Measurements from ENCODE around the gene USP17L19.
"Not testable (repeated sequence)": the region's sequence is repeated elsewhere in the genome, so short reads cannot be mapped to it uniquely, and the experiment has no call there.

The USP17L19 gene, protein sequence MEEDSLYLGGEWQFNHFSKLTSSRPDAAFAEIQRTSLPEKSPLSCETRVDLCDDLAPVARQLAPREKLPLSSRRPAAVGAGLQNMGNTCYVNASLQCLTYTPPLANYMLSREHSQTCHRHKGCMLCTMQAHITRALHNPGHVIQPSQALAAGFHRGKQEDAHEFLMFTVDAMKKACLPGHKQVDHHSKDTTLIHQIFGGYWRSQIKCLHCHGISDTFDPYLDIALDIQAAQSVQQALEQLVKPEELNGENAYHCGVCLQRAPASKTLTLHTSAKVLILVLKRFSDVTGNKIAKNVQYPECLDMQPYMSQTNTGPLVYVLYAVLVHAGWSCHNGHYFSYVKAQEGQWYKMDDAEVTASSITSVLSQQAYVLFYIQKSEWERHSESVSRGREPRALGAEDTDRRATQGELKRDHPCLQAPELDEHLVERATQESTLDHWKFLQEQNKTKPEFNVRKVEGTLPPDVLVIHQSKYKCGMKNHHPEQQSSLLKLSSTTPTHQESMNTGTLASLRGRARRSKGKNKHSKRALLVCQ

DNA sequence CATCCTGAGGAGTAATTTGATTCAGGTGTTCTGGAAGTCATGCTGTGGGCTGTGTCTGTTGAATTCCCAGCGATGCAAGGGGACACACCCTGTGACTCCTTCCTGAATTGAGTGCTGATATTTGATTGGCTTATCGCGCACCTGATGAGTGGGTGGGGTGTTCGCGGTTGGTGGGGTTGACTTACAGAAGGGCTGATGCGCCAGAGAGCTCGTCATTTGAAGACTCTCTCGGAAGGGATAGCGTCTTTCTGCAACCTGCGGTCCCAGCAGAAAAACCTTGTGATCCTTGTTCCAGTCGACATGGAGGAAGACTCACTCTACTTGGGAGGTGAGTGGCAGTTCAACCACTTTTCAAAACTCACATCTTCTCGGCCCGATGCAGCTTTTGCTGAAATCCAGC is at the start of gene USP17L19:
USP17L19 (plus strand) TSS at position 301 of the 400 bp plus-strand sequence; CDS start at position 301, 0 bp downstream.
- not testable (repeated sequence) for DNase-seq (ENCODE audit: low spot score)

DNA sequence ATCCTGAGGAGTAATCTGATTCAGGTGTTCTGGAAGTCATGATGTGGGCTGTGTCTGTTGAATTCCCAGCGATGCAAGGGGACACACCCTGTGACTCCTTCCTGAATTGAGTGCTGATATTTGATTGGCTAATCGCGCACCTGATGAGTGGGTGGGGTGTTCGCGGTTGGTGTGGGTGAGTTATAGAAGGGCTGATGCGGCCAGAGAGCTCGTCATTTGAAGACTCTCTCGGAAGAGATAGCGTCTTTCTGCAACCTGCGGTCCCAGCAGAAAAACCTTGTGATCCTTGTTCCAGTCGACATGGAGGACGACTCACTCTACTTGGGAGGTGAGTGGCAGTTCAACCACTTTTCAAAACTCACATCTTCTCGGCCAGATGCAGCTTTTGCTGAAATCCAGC is 42.8 kb upstream of the USP17L19 start, which contains the start of gene USP17L10:
USP17L10 (plus strand) TSS at position 301 of the 400 bp plus-strand sequence; CDS start at position 301, 0 bp downstream.
- not testable (repeated sequence) for DNase-seq (ENCODE audit: low spot score)

DNA sequence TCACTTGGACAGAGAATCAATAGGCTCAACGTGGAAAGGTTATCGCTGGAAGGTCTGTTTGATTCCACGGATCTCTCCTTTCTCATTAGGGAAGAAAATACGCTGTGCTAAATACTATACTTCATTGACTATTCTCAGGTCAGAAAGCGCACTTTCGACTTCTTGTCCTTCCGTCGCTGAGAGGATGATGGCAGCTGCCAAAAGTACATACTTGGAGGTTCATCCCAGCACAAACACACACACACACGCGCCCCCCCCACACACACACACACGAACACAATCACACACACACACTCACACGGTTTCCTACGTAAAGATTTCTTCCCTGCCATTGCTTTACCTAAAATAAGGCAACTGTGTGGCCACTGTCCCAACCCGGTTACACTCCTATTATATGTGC is 38.5 kb upstream of the USP17L19 start:
- not testable (repeated sequence) for DNase-seq (ENCODE audit: low spot score)

DNA sequence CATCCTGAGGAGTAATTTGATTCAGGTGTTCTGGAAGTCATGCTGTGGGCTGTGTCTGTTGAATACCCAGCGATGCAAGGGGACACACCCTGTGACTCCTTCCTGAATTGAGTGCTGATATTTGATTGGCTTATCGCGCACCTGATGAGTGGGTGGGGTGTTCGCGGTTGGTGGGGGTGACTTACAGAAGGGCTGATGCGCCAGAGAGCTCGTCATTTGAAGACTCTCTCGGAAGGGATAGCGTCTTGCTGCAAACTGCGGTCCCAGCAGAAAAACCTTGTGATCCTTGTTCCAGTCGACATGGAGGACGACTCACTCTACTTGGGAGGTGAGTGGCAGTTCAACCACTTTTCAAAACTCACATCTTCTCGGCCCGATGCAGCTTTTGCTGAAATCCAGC is 38.1 kb upstream of the USP17L19 start, which contains the start of gene USP17L11:
USP17L11 (plus strand) TSS at position 301 of the 400 bp plus-strand sequence; CDS start at position 301, 0 bp downstream.
- DNase-seq (ENCODE audit: low spot score): not testable (repeated sequence)

DNA sequence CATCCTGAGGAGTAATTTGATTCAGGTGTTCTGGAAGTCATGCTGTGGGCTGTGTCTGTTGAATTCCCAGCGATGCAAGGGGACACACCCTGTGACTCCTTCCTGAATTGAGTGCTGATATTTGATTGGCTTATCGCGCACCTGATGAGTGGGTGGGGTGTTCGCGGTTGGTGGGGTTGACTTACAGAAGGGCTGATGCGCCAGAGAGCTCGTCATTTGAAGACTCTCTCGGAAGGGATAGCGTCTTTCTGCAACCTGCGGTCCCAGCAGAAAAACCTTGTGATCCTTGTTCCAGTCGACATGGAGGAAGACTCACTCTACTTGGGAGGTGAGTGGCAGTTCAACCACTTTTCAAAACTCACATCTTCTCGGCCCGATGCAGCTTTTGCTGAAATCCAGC is 33.3 kb upstream of the USP17L19 start, which contains the start of gene USP17L12:
USP17L12 (plus strand) TSS at position 301 of the 400 bp plus-strand sequence; CDS start at position 301, 0 bp downstream.
- DNase-seq (ENCODE audit: low spot score): not testable (repeated sequence)

DNA sequence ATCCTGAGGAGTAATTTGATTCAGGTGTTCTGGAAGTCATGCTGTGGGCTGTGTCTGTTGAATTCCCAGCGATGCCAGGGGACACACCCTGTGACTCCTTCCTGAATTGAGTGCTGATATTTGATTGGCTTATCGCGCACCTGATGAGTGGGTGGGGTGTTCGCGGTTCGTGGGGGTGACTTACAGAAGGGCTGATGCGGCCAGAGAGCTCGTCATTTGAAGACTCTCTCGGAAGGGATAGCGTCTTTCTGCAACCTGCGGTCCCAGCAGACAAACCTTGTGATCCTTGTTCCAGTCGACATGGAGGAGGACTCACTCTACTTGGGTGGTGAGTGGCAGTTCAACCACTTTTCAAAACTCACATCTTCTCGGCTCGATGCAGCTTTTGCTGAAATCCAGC is 28.6 kb upstream of the USP17L19 start, which contains the start of gene USP17L13:
USP17L13 (plus strand) TSS at position 301 of the 400 bp plus-strand sequence; CDS start at position 301, 0 bp downstream.
- DNase-seq (ENCODE audit: low spot score): not testable (repeated sequence)

DNA sequence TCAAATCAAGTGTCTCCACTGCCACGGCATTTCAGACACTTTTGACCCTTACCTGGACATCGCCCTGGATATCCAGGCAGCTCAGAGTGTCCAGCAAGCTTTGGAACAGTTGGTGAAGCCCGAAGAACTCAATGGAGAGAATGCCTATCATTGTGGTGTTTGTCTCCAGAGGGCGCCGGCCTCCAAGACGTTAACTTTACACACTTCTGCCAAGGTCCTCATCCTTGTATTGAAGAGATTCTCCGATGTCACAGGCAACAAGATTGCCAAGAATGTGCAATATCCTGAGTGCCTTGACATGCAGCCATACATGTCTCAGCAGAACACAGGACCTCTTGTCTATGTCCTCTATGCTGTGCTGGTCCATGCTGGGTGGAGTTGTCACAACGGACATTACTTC is 22.9 kb upstream of the USP17L19 start:
- DNase-seq (ENCODE audit: low spot score): not testable (repeated sequence)

DNA sequence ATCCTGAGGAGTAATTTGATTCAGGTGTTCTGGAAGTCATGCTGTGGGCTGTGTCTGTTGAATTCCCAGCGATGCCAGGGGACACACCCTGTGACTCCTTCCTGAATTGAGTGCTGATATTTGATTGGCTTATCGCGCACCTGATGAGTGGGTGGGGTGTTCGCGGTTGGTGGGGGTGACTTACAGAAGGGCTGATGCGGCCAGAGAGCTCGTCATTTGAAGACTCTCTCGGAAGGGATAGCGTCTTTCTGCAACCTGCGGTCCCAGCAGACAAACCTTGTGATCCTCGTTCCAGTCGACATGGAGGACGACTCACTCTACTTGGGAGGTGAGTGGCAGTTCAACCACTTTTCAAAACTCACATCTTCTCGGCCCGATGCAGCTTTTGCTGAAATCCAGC is 19.1 kb upstream of the USP17L19 start, which contains the start of gene USP17L15:
USP17L15 (plus strand) TSS at position 301 of the 400 bp plus-strand sequence; CDS start at position 301, 0 bp downstream.
- DNase-seq (ENCODE audit: low spot score): not testable (repeated sequence)

DNA sequence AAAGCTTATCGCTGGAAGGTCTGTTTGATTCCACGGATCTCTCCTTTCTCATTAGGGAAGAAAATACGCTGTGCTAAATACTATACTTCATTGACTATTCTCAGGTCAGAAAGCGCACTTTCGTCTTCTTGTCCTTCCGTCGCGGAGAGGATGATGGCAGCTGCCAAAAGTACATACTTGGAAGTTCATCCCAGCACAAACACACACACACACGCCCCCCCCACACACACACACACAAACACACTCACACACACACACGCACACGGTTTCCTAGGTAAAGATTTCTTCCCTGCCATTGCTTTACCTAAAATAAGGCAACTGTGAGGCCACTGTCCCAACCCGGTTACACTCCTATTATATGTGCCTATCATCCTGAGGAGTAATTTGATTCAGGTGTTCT is 14.7 kb upstream of the USP17L19 start:
- DNase-seq (ENCODE audit: low spot score): not testable (repeated sequence)

DNA sequence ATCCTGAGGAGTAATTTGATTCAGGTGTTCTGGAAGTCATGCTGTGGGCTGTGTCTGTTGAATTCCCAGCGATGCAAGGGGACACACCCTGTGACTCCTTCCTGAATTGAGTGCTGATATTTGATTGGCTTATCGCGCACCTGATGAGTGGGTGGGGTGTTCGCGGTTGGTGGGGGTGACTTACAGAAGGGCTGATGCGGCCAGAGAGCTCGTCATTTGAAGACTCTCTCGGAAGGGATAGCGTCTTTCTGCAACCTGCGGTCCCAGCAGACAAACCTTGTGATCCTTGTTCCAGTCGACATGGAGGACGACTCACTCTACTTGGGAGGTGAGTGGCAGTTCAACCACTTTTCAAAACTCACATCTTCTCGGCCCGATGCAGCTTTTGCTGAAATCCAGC is 9.6 kb upstream of the USP17L19 start, which contains the start of gene USP17L17:
USP17L17 (plus strand) TSS at position 301 of the 400 bp plus-strand sequence; CDS start at position 301, 0 bp downstream.
- DNase-seq (ENCODE audit: low spot score): not testable (repeated sequence)

DNA sequence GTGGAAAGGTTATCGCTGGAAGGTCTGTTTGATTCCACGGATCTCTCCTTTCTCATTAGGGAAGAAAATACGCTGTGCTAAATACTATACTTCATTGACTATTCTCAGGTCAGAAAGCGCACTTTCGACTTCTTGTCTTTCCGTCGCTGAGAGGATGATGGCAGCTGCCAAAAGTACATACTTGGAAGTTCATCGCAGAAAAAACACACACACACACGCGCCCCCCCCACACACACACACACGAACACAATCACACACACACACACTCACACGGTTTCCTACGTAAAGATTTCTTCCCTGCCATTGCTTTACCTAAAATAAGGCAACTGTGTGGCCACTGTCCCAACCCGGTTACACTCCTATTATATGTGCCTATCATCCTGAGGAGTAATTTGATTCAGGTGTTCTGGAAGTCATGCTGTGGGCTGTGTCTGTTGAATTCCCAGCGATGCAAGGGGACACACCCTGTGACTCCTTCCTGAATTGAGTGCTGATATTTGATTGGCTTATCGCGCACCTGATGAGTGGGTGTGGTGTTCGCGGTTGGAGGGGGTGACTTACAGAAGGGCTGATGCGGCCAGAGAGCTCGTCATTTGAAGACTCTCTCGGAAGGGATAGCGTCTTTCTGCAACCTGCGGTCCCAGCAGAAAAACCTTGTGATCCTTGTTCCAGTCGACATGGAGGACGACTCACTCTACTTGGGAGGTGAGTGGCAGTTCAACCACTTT is 5.1 kb upstream of the USP17L19 start, which contains the start of gene USP17L18:
USP17L18 (plus strand) TSS at position 678 of the 728 bp plus-strand sequence; CDS start at position 678, 0 bp downstream.
- DNase-seq (ENCODE audit: low spot score): not testable (repeated sequence)

DNA sequence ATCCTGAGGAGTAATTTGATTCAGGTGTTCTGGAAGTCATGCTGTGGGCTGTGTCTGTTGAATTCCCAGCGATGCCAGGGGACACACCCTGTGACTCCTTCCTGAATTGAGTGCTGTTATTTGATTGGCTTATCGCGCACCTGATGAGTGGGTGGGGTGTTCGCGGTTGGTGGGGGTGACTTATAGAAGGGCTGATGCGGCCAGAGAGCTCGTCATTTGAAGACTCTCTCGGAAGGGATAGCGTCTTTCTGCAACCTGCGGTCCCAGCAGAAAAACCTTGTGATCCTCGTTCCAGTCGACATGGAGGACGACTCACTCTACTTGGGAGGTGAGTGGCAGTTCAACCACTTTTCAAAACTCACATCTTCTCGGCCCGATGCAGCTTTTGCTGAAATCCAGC is 4.6 kb downstream of the USP17L19 start, which contains the start of gene USP17L20:
USP17L20 (plus strand) TSS at position 301 of the 400 bp plus-strand sequence; CDS start at position 301, 0 bp downstream.
- not testable (repeated sequence) for DNase-seq (ENCODE audit: low spot score)

DNA sequence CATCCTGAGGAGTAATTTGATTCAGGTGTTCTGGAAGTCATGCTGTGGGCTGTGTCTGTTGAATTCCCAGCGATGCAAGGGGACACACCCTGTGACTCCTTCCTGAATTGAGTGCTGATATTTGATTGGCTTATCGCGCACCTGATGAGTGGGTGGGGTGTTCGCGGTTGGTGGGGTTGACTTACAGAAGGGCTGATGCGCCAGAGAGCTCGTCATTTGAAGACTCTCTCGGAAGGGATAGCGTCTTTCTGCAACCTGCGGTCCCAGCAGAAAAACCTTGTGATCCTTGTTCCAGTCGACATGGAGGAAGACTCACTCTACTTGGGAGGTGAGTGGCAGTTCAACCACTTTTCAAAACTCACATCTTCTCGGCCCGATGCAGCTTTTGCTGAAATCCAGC is 9.4 kb downstream of the USP17L19 start, which contains the start of gene USP17L21:
USP17L21 (plus strand) TSS at position 301 of the 400 bp plus-strand sequence; CDS start at position 301, 0 bp downstream.
- DNase-seq (ENCODE audit: low spot score): not testable (repeated sequence)

DNA sequence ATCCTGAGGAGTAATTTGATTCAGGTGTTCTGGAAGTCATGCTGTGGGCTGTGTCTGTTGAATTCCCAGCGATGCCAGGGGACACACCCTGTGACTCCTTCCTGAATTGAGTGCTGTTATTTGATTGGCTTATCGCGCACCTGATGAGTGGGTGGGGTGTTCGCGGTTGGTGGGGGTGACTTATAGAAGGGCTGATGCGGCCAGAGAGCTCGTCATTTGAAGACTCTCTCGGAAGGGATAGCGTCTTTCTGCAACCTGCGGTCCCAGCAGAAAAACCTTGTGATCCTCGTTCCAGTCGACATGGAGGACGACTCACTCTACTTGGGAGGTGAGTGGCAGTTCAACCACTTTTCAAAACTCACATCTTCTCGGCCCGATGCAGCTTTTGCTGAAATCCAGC is 14.1 kb downstream of the USP17L19 start, which contains the start of gene USP17L22:
USP17L22 (plus strand) TSS at position 301 of the 400 bp plus-strand sequence; CDS start at position 301, 0 bp downstream.
- DNase-seq (ENCODE audit: low spot score): not testable (repeated sequence)

DNA sequence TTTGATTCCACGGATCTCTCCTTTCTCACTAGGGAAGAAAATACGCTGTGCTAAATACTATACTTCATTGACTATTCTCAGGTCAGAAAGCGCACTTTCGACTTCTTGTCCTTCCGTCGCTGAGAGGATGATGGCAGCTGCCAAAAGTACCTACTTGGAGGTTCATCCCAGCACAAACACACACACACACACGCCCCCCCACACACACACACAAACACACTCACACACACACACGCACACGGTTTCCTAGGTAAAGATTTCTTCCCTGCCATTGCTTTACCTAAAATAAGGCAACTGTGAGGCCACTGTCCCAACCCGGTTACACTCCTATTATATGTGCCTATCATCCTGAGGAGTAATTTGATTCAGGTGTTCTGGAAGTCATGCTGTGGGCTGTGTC is 18.5 kb downstream of the USP17L19 start:
- DNase-seq (ENCODE audit: low spot score): not testable (repeated sequence)

All from GM20000 (cell line).